GM19372 (cell line): ENCODE measurements around the gene BNIP3.
A peak's percentile ranks its signal among the peaks of the same experiment; 100 is the strongest.
"Not testable (repeated sequence)": the region's sequence is repeated elsewhere in the genome, so short reads cannot be mapped to it uniquely, and the experiment has no call there.

Experiments used
- ATAC-seq: cut with Tn5 transposase; IDR thresholded peaks from one replicate; pipeline ENCODE4 v1.9.1; 2021; ENCODE audit warnings: mild to moderate bottlenecking, low read depth, moderate library complexity; ENCODE audit not compliant: unreplicated experiment

BNIP3 gene

GRCh38 chr10:131933016-131933695 is 48.6 kb downstream of the BNIP3 start:
- no peak for ATAC-seq

- ATAC-seq, result no peak
Observed at GRCh38 chr10:131931981-131932380, 49.7 kb downstream of the BNIP3 start.

- no peak for ATAC-seq
Observed at GRCh38 chr10:131930586-131931330, 51.0 kb downstream of the BNIP3 start.

GRCh38 chr10:131930150-131930549 is 51.6 kb downstream of the BNIP3 start:
- no peak for ATAC-seq

- ATAC-seq, result no peak
Observed at GRCh38 chr10:131929122-131929845, 52.4 kb downstream of the BNIP3 start.

- ATAC-seq, result peak; percentile 91
Observed at GRCh38 chr10:131928248-131929095, 53.3 kb downstream of the BNIP3 start.

- ATAC-seq, result no peak
Observed at GRCh38 chr10:131926743-131927595, 54.8 kb downstream of the BNIP3 start.

GRCh38 chr10:131926253-131926652 is 55.5 kb downstream of the BNIP3 start:
- no peak for ATAC-seq

- ATAC-seq, result no peak
Observed at GRCh38 chr10:131925716-131926115, 56.0 kb downstream of the BNIP3 start.

- no peak for ATAC-seq
Observed at GRCh38 chr10:131925011-131925649, 56.6 kb downstream of the BNIP3 start.

GRCh38 chr10:131923038-131923756 is 58.5 kb downstream of the BNIP3 start:
- no peak for ATAC-seq

- peak; percentile 88 for ATAC-seq
Observed at GRCh38 chr10:131921184-131921583, 60.5 kb downstream of the BNIP3 start.

GRCh38 chr10:131920693-131921092 is 61.0 kb downstream of the BNIP3 start:
- ATAC-seq, result no peak

- no peak for ATAC-seq
Observed at GRCh38 chr10:131920151-131920550, 61.6 kb downstream of the BNIP3 start.

GRCh38 chr10:131919461-131919860 is 62.3 kb downstream of the BNIP3 start:
- ATAC-seq, result not testable (repeated sequence)
